CD4-positive, alpha-beta T cell (primary cell): ENCODE measurements around the gene CYP2F1. TPM values are rescaled to one million over a fixed set of nuclear protein-coding genes. Genes with fewer than 3 reads are reported as not detected.

Experiments used
- ATAC-seq: fragments of 200-7000 bp; cut with Tn5 transposase; one replicate; pipeline ENCODE4 v1.10.0; 2022; ENCODE audit warnings: mild to moderate bottlenecking; ENCODE audit not compliant: poor library complexity
- CTCF ChIA-PET: fragments of 350-600 bp; sonication (Branson Sonifier 250); formaldehyde crosslinking; loops from one replicate; lab custom pipeline; 2021; ENCODE audit warnings: antibody characterized with exemption, inconsistent platforms; lab: Charles Lee
- POLR2A ChIA-PET: fragments of 350-600 bp; sonication (Branson Sonifier 250); formaldehyde crosslinking; loops from one replicate; lab custom pipeline; 2021; ENCODE audit warnings: antibody characterized with exemption, inconsistent platforms; lab: Charles Lee
- DNase-seq, 14 experiments: peaks; one replicate each; pipeline ENCODE4 v3.0.0-alpha.2; 2013 to 2020; ENCODE audit warnings: mixed read lengths in 2 of 14
- H3K27ac ChIP-seq, 2 donors: one replicate each; pipeline versions ENCODE4 v1.5.1 to v1.7.0; 2013; ENCODE audit warnings: low read length in 2 of 2, low read depth in 1 of 2, mild to moderate bottlenecking in 1 of 2
- H3K27me3 ChIP-seq, 2 experiments: 1 replicate in 1 of 2; 2 replicates in 1 of 2; pipeline versions ENCODE4 v1.6.1 to v1.7.0; 2013; ENCODE audit warnings: low read length in 2 of 2, control low read depth in 1 of 2, mild to moderate bottlenecking in 1 of 2, moderate library complexity in 1 of 2; ENCODE audit not compliant: insufficient read depth in 2 of 2, control insufficient read depth in 1 of 2
- H3K36me3 ChIP-seq: one replicate; pipeline ENCODE4 v1.6.1; 2013; ENCODE audit warnings: low read length, control low read depth; ENCODE audit not compliant: insufficient read depth
- H3K4me1 ChIP-seq: one replicate; pipeline ENCODE4 v1.6.1; 2013; ENCODE audit warnings: low read length, control low read depth; ENCODE audit not compliant: insufficient read depth
- H3K4me3 ChIP-seq: one replicate; pipeline ENCODE4 v1.5.1; 2013; ENCODE audit warnings: mild to moderate bottlenecking, low read length, moderate library complexity
- H3K9me3 ChIP-seq, 2 experiments: 1 replicate in 1 of 2; 2 replicates in 1 of 2; pipeline versions ENCODE4 v1.6.1 to v1.7.0; 2013; ENCODE audit warnings: low read length in 2 of 2, mild to moderate bottlenecking in 2 of 2, control low read depth in 1 of 2, moderate library complexity in 1 of 2; ENCODE audit not compliant: control insufficient read depth in 1 of 2, insufficient read depth in 1 of 2
- H3K27ac Mint-ChIP-seq: one replicate; pipeline ENCODE4 v1.8.0; 2020; ENCODE audit warnings: mixed read lengths
- H3K27me3 Mint-ChIP-seq: one replicate; pipeline ENCODE4 v1.8.0; 2021; ENCODE audit warnings: mixed read lengths
- H3K36me3 Mint-ChIP-seq: one replicate; pipeline ENCODE4 v1.8.0; 2021; ENCODE audit warnings: low read depth, mixed read lengths
- H3K4me1 Mint-ChIP-seq: one replicate; pipeline ENCODE4 v1.8.0; 2021; ENCODE audit warnings: low read depth, mixed read lengths
- H3K4me3 Mint-ChIP-seq: one replicate; pipeline ENCODE4 v1.8.0; 2020; ENCODE audit warnings: mild to moderate bottlenecking, mixed read lengths
- H3K9me3 Mint-ChIP-seq: one replicate; pipeline ENCODE4 v1.8.0; 2020; ENCODE audit warnings: mixed read lengths
- intact Hi-C, 2 experiments: fragments of 100-400 bp; cut with DNase I in 1 of 2; cut with micrococcal nuclease in 1 of 2; formaldehyde crosslinking; loops; one replicate each; pipeline versions ENCODE4 v1.15.1 to v1.9.0; 2023 to 2025; cut with DNase I, micrococcal nuclease
- total RNA-seq, 174 experiments: library from RNA in 2 of 174; stranded (reverse) in 2 of 174; gene quantifications; one replicate each; pipeline ENCODE4 v1.2.3 and lab custom pipeline; 2021 to 2026
- TF ChIP-seq, protein P1 (sequence below): fragments of 200-600 bp; IDR thresholded peaks from one replicate; pipeline ENCODE4 v1.8.0; 2022; ENCODE audit warnings: antibody characterized with exemption, mild to moderate bottlenecking

The CYP2F1 gene
- total RNA-seq, 2 experiments from 2014 or later, result 0.47 to 0.96 TPM

DNA sequence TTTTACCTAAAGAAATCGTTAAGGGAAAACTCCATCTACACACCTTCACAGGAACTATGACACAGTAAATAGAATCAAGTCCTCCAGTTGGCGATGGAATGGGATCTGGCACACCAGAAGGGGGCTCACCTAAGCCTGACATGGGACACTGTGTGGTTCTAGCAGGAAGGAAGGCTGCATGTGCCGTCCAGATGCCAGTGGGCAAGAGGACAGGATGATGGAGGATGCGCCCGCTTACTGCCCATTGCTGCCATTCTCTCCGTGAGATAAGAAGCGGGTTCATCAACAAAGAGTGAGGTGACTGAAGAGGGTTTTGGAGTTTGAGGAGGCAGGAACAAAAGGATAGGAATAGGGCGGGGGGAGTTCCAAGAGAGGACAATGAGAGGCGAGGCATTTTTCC lies 2.9 kb upstream of the CYP2F1 start:
- Histone ChIP-seq H3K36me3 (no peaks in the 10 kb centered on the region), H3K4me1 (no peaks in the 10 kb centered on the region), H3K9me3 (peaks cover 0 to 8% of the 10 kb centered on the region in 2 experiments), H3K27me3 (no peaks in the 10 kb centered on the region), H3K4me3 (no peak overlapping the region), H3K27ac (no peak overlapping the region)
- ChIA-PET CTCF (no interaction called here), POLR2A (interaction anchor here (0.5 kb wide), 1 partner anchor 33 kb away, joined by 3 read pairs; no protein-coding TSS in a partner anchor)
- Mint-ChIP-seq H3K27me3 (peaks cover 4% of the 10 kb centered on the region), H3K4me3 (no peak overlapping the region), H3K9me3 (no peaks in the 10 kb centered on the region), H3K27ac (no peak overlapping the region), H3K36me3 (no peaks in the 10 kb centered on the region), H3K4me1 (no peaks in the 10 kb centered on the region)
- ATAC-seq (no peak), DNase-seq (no peak)
- intact Hi-C loops, result no loop called here
- TF ChIP-seq, protein P1, sequence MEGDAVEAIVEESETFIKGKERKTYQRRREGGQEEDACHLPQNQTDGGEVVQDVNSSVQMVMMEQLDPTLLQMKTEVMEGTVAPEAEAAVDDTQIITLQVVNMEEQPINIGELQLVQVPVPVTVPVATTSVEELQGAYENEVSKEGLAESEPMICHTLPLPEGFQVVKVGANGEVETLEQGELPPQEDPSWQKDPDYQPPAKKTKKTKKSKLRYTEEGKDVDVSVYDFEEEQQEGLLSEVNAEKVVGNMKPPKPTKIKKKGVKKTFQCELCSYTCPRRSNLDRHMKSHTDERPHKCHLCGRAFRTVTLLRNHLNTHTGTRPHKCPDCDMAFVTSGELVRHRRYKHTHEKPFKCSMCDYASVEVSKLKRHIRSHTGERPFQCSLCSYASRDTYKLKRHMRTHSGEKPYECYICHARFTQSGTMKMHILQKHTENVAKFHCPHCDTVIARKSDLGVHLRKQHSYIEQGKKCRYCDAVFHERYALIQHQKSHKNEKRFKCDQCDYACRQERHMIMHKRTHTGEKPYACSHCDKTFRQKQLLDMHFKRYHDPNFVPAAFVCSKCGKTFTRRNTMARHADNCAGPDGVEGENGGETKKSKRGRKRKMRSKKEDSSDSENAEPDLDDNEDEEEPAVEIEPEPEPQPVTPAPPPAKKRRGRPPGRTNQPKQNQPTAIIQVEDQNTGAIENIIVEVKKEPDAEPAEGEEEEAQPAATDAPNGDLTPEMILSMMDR, result no peak

DNA sequence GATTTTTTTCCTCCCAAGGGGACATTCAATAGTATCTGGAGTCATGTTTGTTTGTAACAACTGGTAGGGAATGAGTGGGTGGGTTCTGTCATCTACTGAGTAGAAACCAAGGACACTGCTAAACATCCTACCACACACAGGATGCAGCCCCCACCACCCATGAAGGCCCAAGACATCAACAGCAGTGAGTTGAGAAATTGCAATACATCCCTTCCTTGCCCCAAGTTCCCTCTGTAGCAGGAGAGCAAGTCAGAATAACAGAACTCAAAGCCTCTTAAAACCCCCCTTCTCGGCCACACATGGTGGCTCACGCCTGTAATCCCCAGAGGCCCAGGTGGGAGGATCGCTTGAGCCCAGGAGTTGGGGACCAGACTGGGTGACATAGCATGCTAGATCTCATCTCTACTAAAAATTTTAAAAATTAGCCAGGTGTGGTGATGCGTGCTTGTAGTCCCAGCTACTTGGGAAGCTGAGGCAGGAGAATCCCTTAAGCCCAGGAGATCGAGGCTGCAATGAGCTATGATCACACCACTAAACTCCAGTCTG lies 2.4 kb upstream of the CYP2F1 start:
- Histone ChIP-seq H3K27me3 (no peaks in the 10 kb centered on the region), H3K9me3 (peaks cover 0 to 8% of the 10 kb centered on the region in 2 experiments), H3K4me3 (no peak overlapping the region), H3K36me3 (no peaks in the 10 kb centered on the region), H3K4me1 (no peaks in the 10 kb centered on the region), H3K27ac (no peak overlapping the region)
- Mint-ChIP-seq H3K9me3 (no peaks in the 10 kb centered on the region), H3K27me3 (peaks cover 2% of the 10 kb centered on the region), H3K4me1 (no peaks in the 10 kb centered on the region), H3K36me3 (no peaks in the 10 kb centered on the region), H3K27ac (no peak overlapping the region), H3K4me3 (no peak overlapping the region)
- ATAC-seq (no peak), DNase-seq (no peak)
- TF ChIP-seq, protein P1, result no peak
- intact Hi-C loops, result no loop called here
- CTCF ChIA-PET, result no interaction called here
- POLR2A ChIA-PET, result no interaction called here

DNA sequence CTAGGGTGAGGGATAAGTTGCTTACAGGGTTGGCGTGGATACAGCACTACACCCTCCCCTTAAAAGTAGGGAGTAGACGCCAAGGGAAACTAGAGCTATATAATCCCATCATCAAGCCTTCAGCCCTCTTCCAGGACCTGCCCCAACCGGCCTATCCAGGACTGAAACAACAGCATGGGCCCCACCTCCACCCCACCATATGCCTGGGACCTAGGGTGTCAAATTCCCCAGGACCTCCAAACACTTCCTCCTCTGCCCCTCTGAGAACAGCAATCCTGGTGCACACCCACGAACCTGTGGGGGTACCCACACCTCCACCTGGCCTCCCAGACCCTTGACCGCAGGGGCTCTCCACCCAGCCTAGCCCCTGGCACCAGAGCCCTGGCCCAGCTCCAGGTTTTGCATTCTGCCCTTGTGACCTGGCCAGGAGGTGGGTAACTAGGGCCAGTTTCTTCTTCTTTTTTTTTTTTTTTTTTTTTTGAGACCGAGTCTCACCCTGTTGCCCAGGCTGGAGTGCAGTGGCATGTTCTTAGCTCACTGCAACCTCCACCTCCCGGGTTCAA lies 1.4 kb upstream of the CYP2F1 start:
- Histone ChIP-seq H3K9me3 (peaks cover 0 to 8% of the 10 kb centered on the region in 2 experiments), H3K27me3 (no peaks in the 10 kb centered on the region), H3K27ac (no peak overlapping the region), H3K36me3 (no peaks in the 10 kb centered on the region), H3K4me3 (no peak overlapping the region), H3K4me1 (no peaks in the 10 kb centered on the region)
- ATAC-seq, result no peak
- intact Hi-C loops, result no loop called here
- TF ChIP-seq, protein P1, result no peak
- peaks cover 4% of the 10 kb centered on the region for H3K27me3 Mint-ChIP-seq
- no peaks in the 10 kb centered on the region for H3K9me3 Mint-ChIP-seq
- DNase-seq, result no peak
- no peaks in the 10 kb centered on the region for H3K4me1 Mint-ChIP-seq
- no peak overlapping the region for H3K4me3 Mint-ChIP-seq
- POLR2A ChIA-PET, result no interaction called here
- CTCF ChIA-PET, result no interaction called here
- H3K27ac Mint-ChIP-seq, result no peak overlapping the region
- H3K36me3 Mint-ChIP-seq, result no peaks in the 10 kb centered on the region
